Measurements from ENCODE around the gene ACKR1. TPM values are rescaled to one million over a fixed set of nuclear protein-coding genes. Genes with fewer than 3 reads are reported as not detected.
A peak's percentile ranks its signal among the peaks of the same experiment; 100 is the strongest.

Gene ACKR1
- total and polyA plus RNA-seq, 2 of the 13 experiments (the other 11 are each of a cell fraction or from before 2014, with no cell fraction given), result not detected

DNA sequence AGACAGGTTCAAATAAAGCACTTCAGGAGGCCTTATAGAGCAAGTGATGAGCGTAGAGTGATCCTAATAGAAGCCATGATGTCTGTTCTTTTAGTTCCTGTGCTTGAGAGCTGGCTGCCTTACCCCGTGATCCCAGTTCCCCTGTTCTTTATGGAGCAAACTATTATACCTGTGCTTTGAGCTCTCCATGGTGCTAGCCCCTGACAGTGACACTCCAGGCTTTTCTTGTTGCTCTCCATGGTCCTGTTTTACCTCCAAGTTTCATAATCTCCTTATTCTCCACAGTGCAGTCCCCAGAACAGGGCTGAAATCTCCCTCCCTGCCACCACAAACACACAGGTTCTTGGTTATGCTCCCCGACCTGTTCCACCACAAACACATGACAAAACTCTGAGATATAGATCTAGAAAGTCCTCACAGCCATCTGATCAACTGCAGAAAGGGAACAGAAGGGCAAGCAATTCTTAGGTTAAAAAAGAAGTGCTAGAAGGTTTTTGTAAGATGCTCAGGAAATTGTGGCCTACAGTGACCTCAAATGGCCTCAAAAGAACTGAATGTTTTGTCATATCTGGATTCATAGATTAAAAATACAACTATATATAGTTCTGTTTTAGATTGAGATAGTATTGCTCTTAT lies 27.3 kb upstream of the ACKR1 start (continued):
- TF ChIP-seq AGO2 (optimal IDR thresholded peaks at IDR 0.05; ENCODE audit: low read depth, low read length) (no peak), TOE1 (CRISPR knock-in tag; IDR thresholded peaks at IDR 0.05) (peak; percentile 79; the same call in 1 of the 2 replicates), NRL (CRISPR knock-in tag; IDR thresholded peaks at IDR 0.05; ENCODE audit: borderline replicate concordance) (no peak), MEIS1 (CRISPR knock-in tag; IDR thresholded peaks at IDR 0.05; ENCODE audit: borderline replicate concordance) (no peak), SMYD3 (CRISPR knock-in tag; IDR thresholded peaks at IDR 0.05) (peak; percentile 62; the same call in 1 of the 2 replicates), ZSCAN21 (CRISPR knock-in tag; IDR thresholded peaks at IDR 0.05; ENCODE audit: borderline replicate concordance) (peak; percentile 94), ZNF33B (CRISPR knock-in tag; IDR thresholded peaks at IDR 0.05) (0 out of 2 replicates have a peak, but pooled peaks have one; percentile 42), SCMH1 (CRISPR knock-in tag; IDR thresholded peaks at IDR 0.05; ENCODE audit: borderline replicate concordance) (no peak), LCORL (IDR thresholded peaks at IDR 0.05) (no peak), LCORL (CRISPR knock-in tag; IDR thresholded peaks at IDR 0.05) (no peak; the same call in 1 of the 2 replicates), PITX1 (CRISPR knock-in tag; IDR thresholded peaks at IDR 0.05) (peak; percentile 70), KLF15 (CRISPR knock-in tag; IDR thresholded peaks at IDR 0.05; ENCODE audit: borderline replicate concordance) (peak; percentile 94; the same call in 1 of the 2 replicates), PRMT3 (CRISPR knock-in tag; IDR thresholded peaks at IDR 0.05; ENCODE audit: borderline replicate concordance, low read depth) (no peak)
- TF ChIP-seq, protein P1, sequence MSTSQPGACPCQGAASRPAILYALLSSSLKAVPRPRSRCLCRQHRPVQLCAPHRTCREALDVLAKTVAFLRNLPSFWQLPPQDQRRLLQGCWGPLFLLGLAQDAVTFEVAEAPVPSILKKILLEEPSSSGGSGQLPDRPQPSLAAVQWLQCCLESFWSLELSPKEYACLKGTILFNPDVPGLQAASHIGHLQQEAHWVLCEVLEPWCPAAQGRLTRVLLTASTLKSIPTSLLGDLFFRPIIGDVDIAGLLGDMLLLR (CRISPR knock-in tag; IDR thresholded peaks at IDR 0.05), result peak; percentile 46; the same call in 1 of the 2 replicates
- TF ChIP-seq, protein P2, sequence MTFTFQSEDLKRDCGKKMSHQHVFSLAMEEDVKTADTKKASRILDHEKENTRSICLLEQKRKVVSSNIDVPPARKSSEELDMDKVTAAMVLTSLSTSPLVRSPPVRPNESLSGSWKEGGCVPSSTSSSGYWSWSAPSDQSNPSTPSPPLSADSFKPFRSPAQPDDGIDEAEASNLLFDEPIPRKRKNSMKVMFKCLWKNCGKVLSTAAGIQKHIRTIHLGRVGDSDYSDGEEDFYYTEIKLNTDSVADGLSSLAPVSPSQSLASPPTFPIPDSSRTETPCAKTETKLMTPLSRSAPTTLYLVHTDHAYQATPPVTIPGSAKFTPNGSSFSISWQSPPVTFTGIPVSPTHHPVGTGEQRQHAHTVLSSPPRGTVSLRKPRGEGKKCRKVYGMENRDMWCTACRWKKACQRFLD (CRISPR knock-in tag; IDR thresholded peaks at IDR 0.05; ENCODE audit: borderline replicate concordance), result peak; percentile 87
- TF ChIP-seq, protein P3, sequence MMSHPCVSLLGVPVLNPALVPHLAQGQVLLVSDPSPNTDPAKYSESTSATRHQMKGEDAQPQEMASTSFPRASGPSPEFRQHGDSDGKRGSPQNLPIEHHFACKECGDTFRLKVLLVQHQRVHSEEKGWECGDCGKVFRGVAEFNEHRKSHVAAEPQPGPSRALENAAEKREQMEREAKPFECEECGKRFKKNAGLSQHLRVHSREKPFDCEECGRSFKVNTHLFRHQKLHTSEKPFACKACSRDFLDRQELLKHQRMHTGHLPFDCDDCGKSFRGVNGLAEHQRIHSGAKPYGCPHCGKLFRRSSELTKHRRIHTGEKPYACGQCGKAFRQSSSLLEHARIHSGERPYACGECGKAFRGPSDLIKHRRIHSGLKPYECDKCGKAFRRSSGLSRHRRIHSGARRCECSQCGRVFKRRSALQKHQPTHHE (CRISPR knock-in tag; IDR thresholded peaks at IDR 0.05; ENCODE audit: borderline replicate concordance), result peak; percentile 77; the same call in 1 of the 2 replicates
- TF ChIP-seq, protein P4, sequence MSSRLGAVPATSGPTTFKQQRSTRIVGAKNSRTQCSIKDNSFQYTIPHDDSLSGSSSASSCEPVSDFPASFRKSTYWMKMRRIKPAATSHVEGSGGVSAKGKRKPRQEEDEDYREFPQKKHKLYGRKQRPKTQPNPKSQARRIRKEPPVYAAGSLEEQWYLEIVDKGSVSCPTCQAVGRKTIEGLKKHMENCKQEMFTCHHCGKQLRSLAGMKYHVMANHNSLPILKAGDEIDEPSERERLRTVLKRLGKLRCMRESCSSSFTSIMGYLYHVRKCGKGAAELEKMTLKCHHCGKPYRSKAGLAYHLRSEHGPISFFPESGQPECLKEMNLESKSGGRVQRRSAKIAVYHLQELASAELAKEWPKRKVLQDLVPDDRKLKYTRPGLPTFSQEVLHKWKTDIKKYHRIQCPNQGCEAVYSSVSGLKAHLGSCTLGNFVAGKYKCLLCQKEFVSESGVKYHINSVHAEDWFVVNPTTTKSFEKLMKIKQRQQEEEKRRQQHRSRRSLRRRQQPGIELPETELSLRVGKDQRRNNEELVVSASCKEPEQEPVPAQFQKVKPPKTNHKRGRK (CRISPR knock-in tag; IDR thresholded peaks at IDR 0.05), result no peak
- TF ChIP-seq, protein P5, sequence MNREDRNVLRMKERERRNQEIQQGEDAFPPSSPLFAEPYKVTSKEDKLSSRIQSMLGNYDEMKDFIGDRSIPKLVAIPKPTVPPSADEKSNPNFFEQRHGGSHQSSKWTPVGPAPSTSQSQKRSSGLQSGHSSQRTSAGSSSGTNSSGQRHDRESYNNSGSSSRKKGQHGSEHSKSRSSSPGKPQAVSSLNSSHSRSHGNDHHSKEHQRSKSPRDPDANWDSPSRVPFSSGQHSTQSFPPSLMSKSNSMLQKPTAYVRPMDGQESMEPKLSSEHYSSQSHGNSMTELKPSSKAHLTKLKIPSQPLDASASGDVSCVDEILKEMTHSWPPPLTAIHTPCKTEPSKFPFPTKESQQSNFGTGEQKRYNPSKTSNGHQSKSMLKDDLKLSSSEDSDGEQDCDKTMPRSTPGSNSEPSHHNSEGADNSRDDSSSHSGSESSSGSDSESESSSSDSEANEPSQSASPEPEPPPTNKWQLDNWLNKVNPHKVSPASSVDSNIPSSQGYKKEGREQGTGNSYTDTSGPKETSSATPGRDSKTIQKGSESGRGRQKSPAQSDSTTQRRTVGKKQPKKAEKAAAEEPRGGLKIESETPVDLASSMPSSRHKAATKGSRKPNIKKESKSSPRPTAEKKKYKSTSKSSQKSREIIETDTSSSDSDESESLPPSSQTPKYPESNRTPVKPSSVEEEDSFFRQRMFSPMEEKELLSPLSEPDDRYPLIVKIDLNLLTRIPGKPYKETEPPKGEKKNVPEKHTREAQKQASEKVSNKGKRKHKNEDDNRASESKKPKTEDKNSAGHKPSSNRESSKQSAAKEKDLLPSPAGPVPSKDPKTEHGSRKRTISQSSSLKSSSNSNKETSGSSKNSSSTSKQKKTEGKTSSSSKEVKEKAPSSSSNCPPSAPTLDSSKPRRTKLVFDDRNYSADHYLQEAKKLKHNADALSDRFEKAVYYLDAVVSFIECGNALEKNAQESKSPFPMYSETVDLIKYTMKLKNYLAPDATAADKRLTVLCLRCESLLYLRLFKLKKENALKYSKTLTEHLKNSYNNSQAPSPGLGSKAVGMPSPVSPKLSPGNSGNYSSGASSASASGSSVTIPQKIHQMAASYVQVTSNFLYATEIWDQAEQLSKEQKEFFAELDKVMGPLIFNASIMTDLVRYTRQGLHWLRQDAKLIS (CRISPR knock-in tag; IDR thresholded peaks at IDR 0.05), result peak; percentile 68; the same call in 1 of the 2 replicates

Measured in HepG2 (cell line).